Left cardiac atrium (tissue), 4 donors: ENCODE results near the gene PHF12. TPM values are rescaled to one million over a fixed set of nuclear protein-coding genes. Genes with fewer than 3 reads are reported as not detected.
"Not testable (repeated sequence)": the region's sequence is repeated elsewhere in the genome, so short reads cannot be mapped to it uniquely, and the experiment has no call there.

ENCODE experiments used
- ATAC-seq, 2 donors: fragments of 200-7000 bp; cut with Tn5 transposase; one replicate each; pipeline ENCODE4 v1.9.1; 2020; ENCODE audit warnings: mild to moderate bottlenecking in 2 of 2, moderate library complexity in 2 of 2
- DNase-seq: peaks from one replicate; pipeline ENCODE4 v3.0.0-alpha.2; 2020
- intact Hi-C, 2 donors: fragments of 100-400 bp; cut with DNase I; formaldehyde crosslinking; loops; one replicate each; pipeline versions ENCODE4 v1.14.1 to v1.15.1; 2022 to 2023
- total RNA-seq, 2 donors: library from RNA; stranded (reverse); fragmentation: NEBNext Ultra II Directional; extraction: Animal tissue kit (Norgen Biotek cat#: 25700); gene quantifications; one replicate each; pipeline ENCODE4 v1.2.1, GENCODE V29; 2021
- donor health status: DM: no; HTN: yes; CAD: no.
- donor health status: DM: no; HTN: yes; CAD: no; lungs with severe emphysema.
- donor health status: DM: yes; HTN: yes; CAD: no.
- donor health status: Dilated cardiomyopathy.

The PHF12 gene
- total RNA-seq, 2 donors from 2014 or later, result 18.8 to 23.4 TPM

DNA sequence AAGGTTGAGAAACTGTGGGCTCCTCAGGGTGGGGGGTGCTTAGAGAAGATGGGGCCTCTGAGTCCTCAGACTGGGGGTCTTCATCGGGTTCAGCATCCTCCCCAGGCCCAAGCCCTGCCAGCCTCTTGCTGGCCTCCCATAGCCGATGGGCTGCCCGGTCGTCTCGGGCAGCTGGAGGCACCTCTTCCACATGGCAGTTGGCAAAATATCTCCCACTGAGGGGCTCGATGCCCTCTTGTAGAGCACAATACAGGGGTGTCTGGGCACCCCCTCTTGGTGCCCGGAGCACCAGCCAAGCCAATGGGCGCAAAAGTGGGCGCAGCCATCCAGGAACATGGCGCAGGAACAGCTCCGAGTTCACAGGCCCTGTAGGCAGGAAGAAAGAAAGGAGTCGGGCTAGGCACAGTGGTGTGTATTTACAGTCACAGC is 52.8 kb downstream of the PHF12 start:
- intact Hi-C loops, result no loop called here
- ATAC-seq (no peak), DNase-seq (no peak)

DNA sequence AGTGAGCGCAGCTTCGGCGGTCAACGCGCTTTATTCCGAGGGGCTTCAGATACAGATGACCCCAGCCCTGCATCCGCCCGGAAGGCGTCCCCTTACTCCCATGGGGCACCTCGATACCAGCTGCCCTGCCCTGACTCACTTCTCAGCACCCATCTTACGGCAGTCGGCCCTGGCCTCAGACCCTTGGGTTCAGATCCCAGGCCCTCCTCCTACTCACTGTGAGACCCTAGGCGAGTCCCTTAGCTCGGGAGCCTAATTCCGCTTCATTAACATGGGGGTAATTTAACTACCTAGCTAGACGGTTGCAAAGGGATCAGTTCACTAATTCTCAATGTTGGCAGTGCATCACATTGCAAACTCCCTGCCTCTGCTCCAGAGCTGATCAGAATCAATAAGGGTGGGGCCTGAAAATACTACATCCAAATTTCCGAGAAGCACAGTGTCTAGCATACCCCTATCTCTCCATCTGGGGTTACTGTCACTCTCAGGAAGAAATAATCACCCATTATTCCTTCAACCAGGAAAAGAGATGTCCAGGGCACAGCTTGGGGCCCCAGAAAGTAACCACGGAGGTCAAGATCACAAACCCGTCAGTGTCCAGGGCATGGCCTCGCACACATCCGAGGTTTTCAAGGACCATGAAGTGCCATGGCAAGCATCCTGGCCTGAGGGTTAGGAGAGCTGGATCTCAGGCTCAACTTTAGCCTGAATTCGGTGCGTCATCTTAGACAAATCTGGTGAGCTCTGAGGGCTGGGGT is 53.4 kb downstream of the PHF12 start:
- DNase-seq, result no peak
- intact Hi-C loops, result no loop called here
- peak in 1 of 2 donors; percentile 5 for ATAC-seq

DNA sequence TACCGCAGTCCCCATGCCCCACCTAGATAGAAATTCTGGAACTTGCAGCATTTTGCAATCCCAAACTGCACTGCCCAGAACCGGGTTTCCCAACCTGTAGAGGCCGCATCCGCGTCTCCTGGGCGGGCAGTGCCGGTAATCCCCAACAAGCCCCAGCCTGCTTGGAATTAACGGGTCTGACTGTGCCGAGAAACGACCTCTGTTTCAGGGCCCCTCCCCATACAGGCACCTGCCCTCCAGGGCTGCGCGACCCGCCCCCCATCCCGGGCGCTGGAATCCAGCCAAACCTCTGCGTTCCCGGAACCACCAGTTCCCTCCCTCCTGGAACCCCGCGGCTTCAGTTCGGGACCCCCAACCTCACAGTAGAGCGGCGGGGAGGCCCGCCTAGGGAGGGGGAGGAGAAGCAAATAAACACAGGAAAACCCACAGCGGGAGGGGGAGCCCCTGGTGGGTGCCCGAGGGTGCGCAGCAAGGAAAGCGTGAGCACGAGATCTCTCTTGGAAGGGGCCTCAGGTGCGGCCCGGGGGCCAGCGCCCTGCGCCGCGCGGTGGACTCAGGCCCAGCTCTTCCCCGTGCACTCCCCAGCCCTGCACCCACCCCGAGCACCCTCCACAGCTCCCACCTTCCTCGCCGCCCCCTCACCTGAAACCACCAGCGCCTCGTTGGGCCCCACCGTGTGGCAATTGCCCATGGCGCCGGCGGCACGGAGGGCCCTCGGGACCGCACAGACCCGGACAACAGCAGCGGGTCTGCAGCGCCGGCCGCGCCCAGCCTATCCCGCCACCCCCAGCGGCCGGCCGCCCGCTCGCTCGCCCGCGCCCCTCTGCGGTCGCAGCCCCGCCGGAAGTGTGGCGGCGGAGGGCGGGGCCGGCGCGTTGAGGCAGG is 54.2 kb downstream of the PHF12 start, which contains the start of gene FLOT2:
Gene FLOT2, minus strand, starts transcription at position 850 of the 885 bp plus-strand sequence. Its CDS starts 159 bp downstream, at position 691.
- ATAC-seq (peak; percentile 85 to 87), DNase-seq (peak; percentile 75)
- intact Hi-C loops, result no loop called here

- intact Hi-C loops, result no loop called here
- DNase-seq, result no peak
- no peak for ATAC-seq
Measured at GRCh38 chr17:28896491-28896883, 54.8 kb downstream of the PHF12 start.

- no peak for ATAC-seq
- no peak for DNase-seq
- intact Hi-C loops, result no loop called here
Measured at GRCh38 chr17:28895794-28896447, 55.4 kb downstream of the PHF12 start.

- DNase-seq, intact Hi-C loops, ATAC-seq: not testable (repeated sequence)
Measured at GRCh38 chr17:28893248-28894183, 57.8 kb downstream of the PHF12 start.

- DNase-seq, result no peak
- no peak for ATAC-seq
- intact Hi-C loops, result no loop called here
Measured at GRCh38 chr17:28892024-28892423, 59.3 kb downstream of the PHF12 start.

GRCh38 chr17:28891201-28891600 is 60.1 kb downstream of the PHF12 start:
- no peak for DNase-seq
- no peak for ATAC-seq
- intact Hi-C loops, result no loop called here

DNA sequence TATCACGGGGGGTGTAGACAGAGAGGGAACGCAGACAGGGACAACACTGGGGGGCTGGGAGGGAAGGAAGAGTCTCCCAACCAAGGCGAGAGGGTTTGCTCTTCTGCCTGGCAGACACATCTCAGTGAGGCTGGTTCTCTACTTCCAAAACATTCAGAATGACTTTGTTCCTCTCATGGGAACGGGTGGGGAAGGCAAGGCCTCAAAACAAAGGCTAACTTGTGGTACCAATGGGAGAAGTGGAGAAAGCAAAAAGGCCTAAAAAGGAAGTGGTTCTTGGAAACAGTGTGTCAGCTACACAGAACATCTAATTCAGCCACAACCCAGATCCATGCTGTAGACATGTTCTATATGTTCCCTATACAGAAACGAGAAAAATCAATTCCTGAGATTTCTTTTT is 61.3 kb downstream of the PHF12 start:
- DNase-seq (no peak), ATAC-seq (no peak)
- intact Hi-C loops, result no loop called here

- intact Hi-C loops, result no loop called here
- DNase-seq, result no peak
- no peak for ATAC-seq
Measured at GRCh38 chr17:28888832-28889231, 62.5 kb downstream of the PHF12 start.

DNA sequence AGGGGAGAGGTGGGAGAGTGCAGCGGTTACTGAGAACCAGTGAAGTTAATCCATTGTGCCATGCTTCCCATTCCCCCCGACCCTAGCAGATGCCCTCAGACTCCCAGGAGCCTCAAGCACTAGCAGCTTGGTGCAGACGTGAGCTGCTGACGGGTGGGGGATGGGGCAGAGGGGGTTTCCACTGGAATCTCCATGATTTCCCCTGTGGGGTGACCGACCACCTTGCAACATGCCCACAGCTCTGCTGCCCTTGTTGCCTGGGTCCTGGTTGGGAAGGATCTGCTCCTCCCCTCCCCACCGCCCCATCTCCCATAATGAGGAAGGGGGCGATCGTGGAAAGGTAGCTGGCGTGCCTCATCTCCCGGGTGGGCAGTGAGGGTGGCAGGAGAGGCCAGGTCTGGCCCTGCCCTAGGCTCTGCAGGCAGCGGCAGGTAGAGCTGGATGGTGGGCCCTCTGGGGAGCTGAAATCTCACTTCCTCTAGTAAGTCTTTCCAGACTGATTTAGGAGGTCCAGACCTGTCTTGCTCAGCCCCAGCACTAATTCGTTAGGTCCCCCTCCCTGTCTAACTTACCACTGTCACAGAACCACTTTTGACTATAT is 63.3 kb downstream of the PHF12 start:
- DNase-seq (no peak), ATAC-seq (no peak)
- intact Hi-C loops, result no loop called here

DNA sequence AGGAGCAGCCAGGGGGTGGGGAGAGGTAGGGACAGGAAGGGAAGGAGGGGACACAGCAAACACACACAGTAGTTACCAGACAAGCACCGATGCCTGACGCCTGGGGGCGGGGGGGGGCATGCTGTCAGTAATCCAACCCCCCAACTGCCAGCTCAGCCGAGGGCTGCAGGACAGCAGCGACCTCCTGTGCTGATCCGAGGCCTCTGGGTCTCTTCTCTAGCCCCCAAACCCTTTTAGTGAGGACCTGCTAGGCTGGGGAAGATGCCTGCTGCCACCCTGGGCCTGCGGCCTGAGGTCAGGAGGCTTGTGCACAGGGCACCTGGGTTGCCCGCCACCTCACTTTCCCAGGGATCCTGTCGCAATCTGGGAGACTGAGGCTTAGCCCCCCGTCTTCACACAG is 65.4 kb downstream of the PHF12 start:
- DNase-seq (no peak), ATAC-seq (no peak)
- intact Hi-C loops, result no loop called here

DNA sequence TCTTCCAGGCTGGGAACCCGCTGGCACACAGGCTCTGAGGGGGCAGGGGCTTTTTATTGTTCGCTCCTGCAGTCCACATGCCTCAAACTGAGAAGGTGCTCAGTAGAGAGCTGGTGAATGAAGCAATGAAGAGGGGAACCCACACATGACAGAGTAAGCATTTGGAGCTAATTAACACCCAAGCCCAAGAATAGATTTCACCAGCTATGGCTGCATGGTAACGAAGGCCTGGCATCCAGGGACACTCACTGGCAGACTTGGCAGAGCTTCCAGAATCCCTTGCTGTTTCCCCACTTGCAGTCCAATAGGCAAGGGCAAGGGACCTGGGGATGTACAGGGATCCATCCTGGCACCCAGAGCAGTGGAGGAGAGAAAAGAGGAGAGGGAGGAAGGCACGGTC is 66.0 kb downstream of the PHF12 start:
- DNase-seq, result no peak
- intact Hi-C loops, result no loop called here
- peak in 1 of 2 donors; percentile 24 for ATAC-seq

DNA sequence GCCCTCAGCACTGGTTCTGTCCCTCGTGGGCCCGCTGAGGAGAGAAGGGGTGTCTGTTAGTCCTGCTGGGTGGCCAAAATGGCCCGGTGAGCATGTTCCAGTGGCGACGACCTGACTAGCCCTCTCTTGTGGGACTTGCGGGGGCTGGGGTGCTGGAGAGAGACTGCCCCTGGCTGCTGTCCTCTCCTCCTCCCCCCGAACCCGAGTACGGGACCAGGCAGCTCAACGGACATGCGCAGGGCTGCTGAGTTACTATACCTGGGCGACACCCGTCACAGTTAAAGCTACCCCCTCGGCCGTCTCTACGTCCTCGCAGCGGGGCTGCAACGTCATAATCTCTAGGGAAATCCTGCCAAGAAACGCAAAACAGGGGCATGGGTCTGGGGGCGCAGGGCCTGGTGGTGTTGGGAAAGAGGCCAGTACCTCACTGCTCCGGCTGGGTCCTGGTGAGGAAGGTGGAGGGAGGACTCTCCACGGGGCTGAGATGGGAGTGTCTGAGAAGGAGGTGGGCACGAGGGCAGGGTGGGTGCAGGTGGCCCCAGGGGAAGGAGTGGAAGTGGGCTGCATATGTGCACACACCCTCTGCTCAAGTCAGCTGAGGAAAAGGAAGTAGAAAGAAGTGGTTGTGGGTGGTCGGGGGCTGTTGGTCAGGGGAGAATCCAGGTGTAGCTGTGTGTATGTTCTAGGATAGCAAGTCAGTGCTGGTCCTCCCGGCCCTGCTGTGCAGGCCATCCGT is 67.2 kb downstream of the PHF12 start:
- intact Hi-C loops, result no loop called here
- no peak for ATAC-seq
- DNase-seq, result no peak

GRCh38 chr17:28882154-28882895 is 69.0 kb downstream of the PHF12 start:
- intact Hi-C loops, result no loop called here
- ATAC-seq, result no peak
- DNase-seq, result no peak

GRCh38 chr17:28881533-28882056 is 69.7 kb downstream of the PHF12 start:
- no peak for DNase-seq
- no peak for ATAC-seq
- intact Hi-C loops, result no loop called here

GRCh38 chr17:28880572-28880945 is 70.8 kb downstream of the PHF12 start:
- intact Hi-C loops, result no loop called here
- no peak for DNase-seq
- ATAC-seq, result no peak
